ENCODE measurements around the gene TH. TPM values are rescaled to one million over a fixed set of nuclear protein-coding genes. Genes with fewer than 3 reads are reported as not detected.

The TH gene
- polyA plus RNA-seq, 3 donors: not detected

DNA sequence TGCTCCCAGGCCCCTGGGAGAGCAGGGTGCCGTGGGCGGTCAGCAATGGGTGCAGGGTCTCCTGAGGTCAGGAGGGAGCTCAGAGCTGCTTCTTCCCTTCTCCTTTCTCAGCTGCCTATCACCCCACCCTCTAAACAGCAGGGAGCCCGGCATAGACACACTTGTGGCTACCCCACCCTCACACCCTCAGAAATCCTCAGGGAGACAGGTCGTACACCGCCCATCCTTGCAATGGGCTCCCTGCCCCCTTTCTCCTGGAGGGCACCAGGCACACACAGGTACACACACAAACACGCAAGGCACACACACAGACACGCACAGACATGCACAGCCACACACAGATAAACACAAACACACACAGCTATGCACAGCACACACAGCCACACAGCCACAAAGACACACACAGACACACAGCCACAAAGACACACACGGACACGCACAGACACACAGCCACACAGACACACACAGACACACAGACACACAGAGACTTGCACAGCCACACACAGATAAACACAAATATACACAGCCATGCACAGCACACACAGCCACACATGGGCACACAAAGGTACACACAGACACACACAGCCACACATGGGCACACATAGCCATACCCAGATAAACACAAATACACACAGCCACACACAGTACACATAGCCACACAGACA, 44.9 kb upstream of the TH start:
- H3K36me3 Mint-ChIP-seq: no peaks in the 10 kb centered on the region
- H3K4me1 ChIP-seq (ENCODE audit: control insufficient read depth in 1 of 2, insufficient read depth in 2 of 2, low read length in 2 of 2): peaks cover 6 to 8% of the 10 kb centered on the region in 2 donors

DNA sequence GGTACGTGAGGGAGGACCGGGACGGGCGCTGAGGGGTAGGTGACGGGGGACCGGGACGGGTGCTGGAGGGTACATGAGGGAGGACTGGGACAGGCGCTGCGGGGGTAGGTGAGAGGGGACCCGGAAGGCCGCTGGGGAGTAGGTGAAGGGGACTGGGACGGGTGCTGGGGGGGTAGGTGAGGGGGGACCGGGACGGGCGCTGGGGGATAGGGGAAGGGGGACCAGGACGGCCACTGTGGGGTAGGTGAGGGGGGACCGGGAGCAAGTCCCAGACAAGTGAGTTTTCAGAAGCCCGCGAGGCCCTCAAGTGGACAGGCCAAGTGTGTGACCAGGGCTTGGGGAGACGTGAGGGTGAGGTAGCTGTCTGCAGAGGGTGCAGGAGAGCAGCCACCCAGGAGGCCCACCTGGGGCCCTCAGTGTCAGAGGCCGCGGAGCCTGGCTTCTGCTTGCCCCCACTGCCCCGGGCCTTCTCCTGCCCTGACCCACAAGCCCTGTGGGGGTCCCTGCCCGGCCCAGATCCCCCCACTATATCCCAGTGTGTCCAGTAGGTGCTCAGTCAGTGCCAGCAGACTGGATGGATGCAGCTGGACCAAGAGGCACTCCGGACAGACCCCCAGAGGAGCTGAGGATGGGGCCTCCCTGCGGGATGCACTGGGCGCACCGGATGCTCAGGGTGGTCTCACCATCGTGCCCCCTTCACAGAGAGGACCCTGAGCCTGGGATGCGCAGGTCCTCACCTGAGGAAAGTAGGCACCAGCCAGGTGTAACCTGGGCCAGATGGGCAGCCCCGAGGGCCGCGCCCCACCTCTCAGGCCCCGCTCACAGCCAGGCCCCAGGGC, 44.2 kb upstream of the TH start:
- Histone ChIP-seq H3K79me2 (ENCODE audit: insufficient read depth, low read length) (no peaks in the 10 kb centered on the region), H3K9ac (ENCODE audit: insufficient read depth, low read length, poor library complexity, severe bottlenecking) (no peak overlapping the region), H3K36me3 (replicated peaks in 1 of 2; ENCODE audit: control insufficient read depth in 1 of 2, insufficient read depth in 2 of 2, low read length in 2 of 2) (no peaks in the 10 kb centered on the region), H3K4me3 (replicated peaks in 1 of 3; ENCODE audit: low read depth in 2 of 3, low read length in 3 of 3) (no peak overlapping the region), H3K4me1 (ENCODE audit: control insufficient read depth in 1 of 2, insufficient read depth in 2 of 2, low read length in 2 of 2) (peaks cover 6 to 8% of the 10 kb centered on the region in 2 donors), H3K27ac (ENCODE audit: low read depth in 1 of 2, low read length in 2 of 2) (no peak overlapping the region), H4K20me1 (ENCODE audit: insufficient read depth, low read length) (no peaks in the 10 kb centered on the region), H3K4me2 (replicated peaks; ENCODE audit: extremely low read depth, low read length, poor library complexity, severe bottlenecking) (no peak overlapping the region), H3K27me3 (ENCODE audit: control insufficient read depth in 2 of 2, insufficient read depth in 2 of 2, low read length in 2 of 2) (no peaks in the 10 kb centered on the region), H2AFZ (ENCODE audit: insufficient read depth, low read depth, low read length, poor library complexity, severe bottlenecking) (no peak overlapping the region), H3K9me3 (replicated peaks in 1 of 2; ENCODE audit: control insufficient read depth in 1 of 2, insufficient read depth in 1 of 2, low read length in 2 of 2) (no peaks in the 10 kb centered on the region)
- H3K9me3 Mint-ChIP-seq: peaks cover 0 to 7% (median 4%) of the 10 kb centered on the region in 7 donors
- no peak overlapping the region for H3K4me3 Mint-ChIP-seq
- H3K27ac Mint-ChIP-seq: no peak overlapping the region
- 86% methylated on average over 22 of the region's 34 CpGs for WGBS (ENCODE audit: insufficient coverage)
- no peak for DNase-seq
- H3K36me3 Mint-ChIP-seq: no peaks in the 10 kb centered on the region
- TF ChIP-seq, protein P1, sequence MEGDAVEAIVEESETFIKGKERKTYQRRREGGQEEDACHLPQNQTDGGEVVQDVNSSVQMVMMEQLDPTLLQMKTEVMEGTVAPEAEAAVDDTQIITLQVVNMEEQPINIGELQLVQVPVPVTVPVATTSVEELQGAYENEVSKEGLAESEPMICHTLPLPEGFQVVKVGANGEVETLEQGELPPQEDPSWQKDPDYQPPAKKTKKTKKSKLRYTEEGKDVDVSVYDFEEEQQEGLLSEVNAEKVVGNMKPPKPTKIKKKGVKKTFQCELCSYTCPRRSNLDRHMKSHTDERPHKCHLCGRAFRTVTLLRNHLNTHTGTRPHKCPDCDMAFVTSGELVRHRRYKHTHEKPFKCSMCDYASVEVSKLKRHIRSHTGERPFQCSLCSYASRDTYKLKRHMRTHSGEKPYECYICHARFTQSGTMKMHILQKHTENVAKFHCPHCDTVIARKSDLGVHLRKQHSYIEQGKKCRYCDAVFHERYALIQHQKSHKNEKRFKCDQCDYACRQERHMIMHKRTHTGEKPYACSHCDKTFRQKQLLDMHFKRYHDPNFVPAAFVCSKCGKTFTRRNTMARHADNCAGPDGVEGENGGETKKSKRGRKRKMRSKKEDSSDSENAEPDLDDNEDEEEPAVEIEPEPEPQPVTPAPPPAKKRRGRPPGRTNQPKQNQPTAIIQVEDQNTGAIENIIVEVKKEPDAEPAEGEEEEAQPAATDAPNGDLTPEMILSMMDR (IDR thresholded peaks at IDR 0.05): no peak
- H3K27me3 Mint-ChIP-seq (ENCODE audit: low read depth in 3 of 3): peaks cover 2 to 10% (median 4%) of the 10 kb centered on the region in 3 donors
- intact Hi-C loops (cut with micrococcal nuclease): no loop called here
- H3K4me1 Mint-ChIP-seq: peaks cover 12% of the 10 kb centered on the region

More for the DNA sequence above, 44.9 kb upstream of the TH start:
- Mint-ChIP-seq H3K9me3 (peaks cover 1 to 10% (median 5%) of the 10 kb centered on the region in 7 donors), H3K4me3 (no peak overlapping the region), H3K27me3 (ENCODE audit: low read depth in 3 of 3) (peaks cover 3 to 10% (median 4%) of the 10 kb centered on the region in 3 donors), H3K4me1 (peaks cover 12% of the 10 kb centered on the region), H3K27ac (no peak overlapping the region)
- Histone ChIP-seq H3K9ac (ENCODE audit: insufficient read depth, low read length, poor library complexity, severe bottlenecking) (no peak overlapping the region), H3K27me3 (ENCODE audit: control insufficient read depth in 2 of 2, insufficient read depth in 2 of 2, low read length in 2 of 2) (no peaks in the 10 kb centered on the region), H4K20me1 (ENCODE audit: insufficient read depth, low read length) (no peaks in the 10 kb centered on the region), H3K79me2 (ENCODE audit: insufficient read depth, low read length) (no peaks in the 10 kb centered on the region), H3K27ac (ENCODE audit: low read depth in 1 of 2, low read length in 2 of 2) (no peak overlapping the region), H2AFZ (ENCODE audit: insufficient read depth, low read depth, low read length, poor library complexity, severe bottlenecking) (no peak overlapping the region), H3K4me3 (replicated peaks in 1 of 3; ENCODE audit: low read depth in 2 of 3, low read length in 3 of 3) (no peak overlapping the region), H3K9me3 (replicated peaks in 1 of 2; ENCODE audit: control insufficient read depth in 1 of 2, insufficient read depth in 1 of 2, low read length in 2 of 2) (no peaks in the 10 kb centered on the region), H3K4me2 (replicated peaks; ENCODE audit: extremely low read depth, low read length, poor library complexity, severe bottlenecking) (no peak overlapping the region), H3K36me3 (replicated peaks in 1 of 2; ENCODE audit: control insufficient read depth in 1 of 2, insufficient read depth in 2 of 2, low read length in 2 of 2) (no peaks in the 10 kb centered on the region)
- 96% methylated on average over 9 of the region's 9 CpGs for WGBS (ENCODE audit: insufficient coverage)
- no peak for DNase-seq
- TF ChIP-seq, protein P1 (IDR thresholded peaks at IDR 0.05): no peak
- intact Hi-C loops (cut with micrococcal nuclease): no loop called here
